ENCODE results near the gene PTPRM. TPM values are rescaled to one million over a fixed set of nuclear protein-coding genes. Genes with fewer than 3 reads are reported as not detected.
A peak's percentile ranks its signal among the peaks of the same experiment; 100 is the strongest.

PTPRM gene
- total RNA-seq, 1 donor from 2014 or later, result 32.3 TPM

DNA sequence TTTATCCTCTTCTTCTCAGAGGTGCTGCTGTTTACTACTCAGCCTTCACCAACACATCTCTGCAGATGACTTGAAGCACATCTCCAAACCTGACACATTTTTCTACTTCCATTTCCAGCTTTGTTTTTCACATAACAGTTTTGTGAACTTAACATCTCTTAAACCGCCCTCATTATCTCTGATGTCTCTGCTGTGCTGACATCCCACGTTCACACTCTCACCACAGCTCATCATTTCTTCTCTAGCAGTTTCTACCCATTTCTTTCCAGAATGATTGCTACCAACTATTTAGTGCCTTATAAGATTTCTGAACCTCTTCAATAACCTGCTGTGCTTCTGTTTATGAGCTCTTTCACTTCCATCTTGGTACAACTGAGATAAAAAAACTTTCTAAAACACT lies 238.0 kb downstream of the PTPRM start:
- DNase-seq (ENCODE audit: low read depth in 2 of 2), result no peak

DNA sequence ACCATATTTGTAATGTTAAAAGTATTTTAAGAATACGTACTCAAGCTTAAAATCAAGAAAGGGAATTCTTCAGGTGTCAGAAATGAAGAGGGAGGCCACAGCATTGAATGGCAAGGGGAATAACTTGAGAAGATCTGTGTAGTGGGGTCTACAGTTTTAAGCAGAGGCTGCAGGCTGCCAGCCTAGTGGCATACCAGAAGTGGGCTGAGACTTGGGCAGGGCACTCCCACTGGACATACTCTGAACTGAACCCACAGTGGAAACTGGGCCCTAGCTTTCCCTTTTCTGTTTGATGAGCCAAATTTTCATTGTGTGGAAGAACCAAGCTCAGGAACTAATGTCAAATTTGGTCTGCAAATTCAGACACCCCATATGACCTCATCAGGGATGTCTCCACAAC lies 238.8 kb downstream of the PTPRM start:
- no peak for DNase-seq (ENCODE audit: low read depth in 2 of 2)

DNA sequence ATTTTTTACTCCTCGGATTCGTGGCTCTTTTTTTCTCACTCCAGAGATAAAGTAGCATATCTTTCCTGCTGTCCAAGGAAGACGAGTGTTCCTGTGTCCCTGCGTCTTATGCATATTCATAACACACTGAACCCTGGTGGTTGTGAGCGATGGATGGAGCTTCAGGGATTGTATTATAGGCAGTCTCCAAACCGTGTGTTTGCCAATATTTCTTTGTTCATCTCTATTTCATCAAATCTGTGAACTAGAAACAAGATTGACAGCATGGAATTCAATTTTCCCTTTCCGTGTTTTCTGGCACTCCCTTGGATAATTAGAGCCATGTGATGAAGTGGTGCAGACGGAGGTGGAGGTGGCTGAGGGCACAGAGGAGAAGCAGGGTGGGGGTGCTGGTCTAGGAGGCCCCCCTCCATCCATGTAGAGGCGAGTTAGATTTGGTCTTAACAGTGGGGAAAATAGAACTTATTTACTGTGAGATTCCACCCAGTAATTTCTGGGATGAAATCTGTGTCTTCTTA lies 240.9 kb downstream of the PTPRM start:
- no peak for DNase-seq (ENCODE audit: low read depth in 2 of 2)

DNA sequence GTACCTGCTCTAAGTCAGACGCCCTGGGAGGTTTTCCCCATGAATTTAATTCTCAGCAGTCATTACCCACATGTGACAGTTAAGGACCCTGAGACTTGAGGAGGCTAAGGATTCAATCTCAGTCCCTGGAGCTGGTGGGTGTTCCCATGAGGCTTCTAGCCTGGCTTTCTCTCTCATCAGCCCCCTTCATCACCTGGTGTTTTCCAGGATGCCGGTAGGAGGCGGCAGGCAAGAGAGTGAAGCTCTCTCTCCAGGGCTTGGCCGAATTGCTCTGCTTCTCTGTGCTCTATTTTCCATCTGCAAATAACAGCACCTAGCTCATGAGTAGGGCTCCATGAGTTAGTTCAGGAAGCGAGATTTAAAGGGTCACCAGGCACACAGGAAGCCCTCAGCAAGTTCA lies 241.9 kb downstream of the PTPRM start:
- no peak for DNase-seq (ENCODE audit: low read depth in 2 of 2)

DNA sequence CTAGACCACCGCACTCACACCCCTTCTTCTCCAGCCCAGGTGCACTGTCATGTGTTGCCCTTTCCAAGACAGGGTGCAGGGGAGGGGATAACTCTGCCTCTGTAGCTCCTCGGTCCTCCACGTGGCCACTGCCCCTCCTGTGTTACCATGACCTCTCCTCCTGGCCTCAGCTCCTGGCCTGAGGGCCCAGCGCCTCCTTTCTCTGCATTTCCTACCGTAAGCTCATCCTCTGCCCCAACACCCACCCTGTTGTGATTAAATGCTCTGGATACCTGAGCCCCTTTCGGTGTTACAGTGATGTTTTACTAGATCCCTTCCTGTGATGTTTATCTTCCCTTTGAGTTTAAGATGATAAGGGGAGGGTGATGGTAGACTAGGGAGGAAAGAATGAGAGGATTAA lies 242.3 kb downstream of the PTPRM start:
- DNase-seq (ENCODE audit: low read depth in 2 of 2), result no peak

DNA sequence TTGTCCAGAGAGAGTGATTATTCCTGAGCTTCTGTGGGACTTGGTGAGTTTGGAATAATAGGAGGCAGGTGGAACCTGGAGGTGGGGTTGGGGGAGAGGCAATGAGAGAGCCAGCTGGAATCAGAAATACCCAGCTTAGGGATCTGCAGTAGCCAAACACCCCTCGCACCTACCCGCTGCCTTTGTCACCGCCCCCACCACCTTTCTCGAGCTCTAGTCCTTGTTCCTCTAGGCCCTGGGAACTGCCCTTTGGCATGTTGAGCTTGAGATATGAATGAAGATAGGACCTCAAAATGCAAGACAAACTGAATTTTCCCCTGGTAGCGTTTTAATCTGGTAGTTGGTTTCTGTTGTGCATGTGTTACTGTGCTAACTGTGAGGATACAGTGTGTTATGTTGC lies 242.9 kb downstream of the PTPRM start:
- DNase-seq (ENCODE audit: low read depth in 2 of 2), result no peak

DNA sequence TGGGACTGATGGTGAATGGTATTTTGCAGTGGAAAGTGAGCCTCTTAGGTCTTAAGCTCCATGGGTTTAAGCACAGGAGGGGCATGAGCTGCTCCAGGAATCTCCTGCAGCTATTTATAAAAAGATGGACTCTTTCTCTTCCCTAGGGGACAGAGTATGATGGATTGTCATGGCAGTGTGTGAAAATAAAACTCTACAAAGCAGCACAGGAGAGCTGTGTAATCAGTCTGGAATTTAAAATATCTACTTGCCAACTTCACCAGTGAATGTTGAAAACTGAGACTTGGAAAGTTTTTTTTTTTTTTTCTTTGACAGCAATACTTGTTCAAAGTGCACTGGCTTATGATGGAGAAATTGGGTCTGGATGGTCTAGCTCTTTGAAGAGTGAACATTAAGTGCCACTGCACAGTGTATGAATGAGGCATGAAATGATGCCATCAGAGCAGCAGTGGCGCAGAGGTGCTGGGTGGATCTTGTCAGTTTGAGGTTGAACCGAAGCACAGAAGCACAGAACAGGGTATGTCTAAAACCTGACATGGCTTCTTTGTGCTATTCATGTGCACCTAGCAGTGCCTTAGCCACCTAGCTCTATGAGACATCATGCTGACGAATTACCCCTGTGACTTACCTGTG lies 245.4 kb downstream of the PTPRM start:
- DNase-seq (ENCODE audit: low read depth in 2 of 2), result peak in 1 of 2 donors; percentile 15

DNA sequence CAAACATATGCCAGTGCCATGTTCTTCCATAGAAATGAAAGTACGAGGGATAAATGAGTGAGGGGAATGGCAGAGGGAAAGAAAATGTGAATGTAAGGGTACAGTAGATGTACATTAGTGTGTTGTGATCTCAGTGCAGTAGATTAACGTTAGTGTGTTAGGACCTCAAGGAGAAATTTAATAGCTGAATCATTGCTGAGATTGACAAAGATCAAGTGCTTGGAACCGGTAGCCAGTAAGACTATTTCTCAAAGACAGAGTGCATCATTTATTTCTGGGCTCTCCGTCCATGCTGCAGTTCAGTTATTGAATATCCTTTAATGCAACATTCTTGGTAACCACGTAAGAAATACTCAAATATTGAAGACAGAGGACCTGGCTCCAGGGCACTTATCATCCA lies 246.0 kb downstream of the PTPRM start:
- no peak for DNase-seq (ENCODE audit: low read depth in 2 of 2)

DNA sequence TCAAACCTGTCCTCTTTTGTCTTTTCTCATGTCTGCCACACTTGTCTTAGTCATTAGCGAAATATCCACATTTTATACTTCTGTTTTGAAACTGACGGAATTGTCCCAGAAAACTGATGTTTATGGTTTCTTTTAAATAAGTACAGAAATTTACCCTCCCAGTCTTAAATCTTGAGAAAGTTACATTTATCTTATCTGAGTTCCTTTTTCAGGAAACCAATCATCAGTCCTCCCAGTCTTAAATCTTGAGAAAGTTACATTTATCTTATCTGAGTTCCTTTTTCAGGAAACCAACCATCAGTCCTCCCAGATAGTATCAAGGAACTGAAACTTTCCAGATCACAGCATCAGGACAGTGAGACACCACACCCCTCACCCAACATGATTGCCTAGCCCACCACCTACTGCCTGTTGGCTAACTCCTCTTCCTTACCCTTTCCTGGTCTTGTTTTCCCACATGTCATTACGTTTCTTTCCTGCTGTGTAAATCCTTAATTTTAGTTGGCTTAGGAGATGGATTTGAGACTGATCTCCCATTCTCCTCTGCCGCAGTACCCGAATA lies 247.7 kb downstream of the PTPRM start:
- no peak for DNase-seq (ENCODE audit: low read depth in 2 of 2)

DNA sequence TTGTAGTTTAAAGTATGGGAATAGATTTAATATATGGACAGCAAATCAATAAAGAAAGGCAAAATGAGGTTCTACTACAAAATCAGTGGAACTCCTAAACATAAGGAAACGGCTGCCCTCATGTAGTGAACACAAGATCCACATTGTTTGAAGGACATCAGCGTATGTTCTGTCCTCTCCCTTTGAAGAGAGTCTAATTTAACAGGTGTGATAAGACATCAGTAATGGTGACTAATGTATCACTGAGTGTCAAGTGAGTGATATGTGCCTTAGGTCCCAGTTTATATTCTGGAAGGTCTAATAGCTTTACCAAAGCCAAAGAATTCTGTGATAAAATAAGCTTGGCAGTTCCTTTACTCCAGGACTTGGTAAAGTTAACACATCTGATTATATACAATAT lies 248.7 kb downstream of the PTPRM start:
- no peak for DNase-seq (ENCODE audit: low read depth in 2 of 2)

DNA sequence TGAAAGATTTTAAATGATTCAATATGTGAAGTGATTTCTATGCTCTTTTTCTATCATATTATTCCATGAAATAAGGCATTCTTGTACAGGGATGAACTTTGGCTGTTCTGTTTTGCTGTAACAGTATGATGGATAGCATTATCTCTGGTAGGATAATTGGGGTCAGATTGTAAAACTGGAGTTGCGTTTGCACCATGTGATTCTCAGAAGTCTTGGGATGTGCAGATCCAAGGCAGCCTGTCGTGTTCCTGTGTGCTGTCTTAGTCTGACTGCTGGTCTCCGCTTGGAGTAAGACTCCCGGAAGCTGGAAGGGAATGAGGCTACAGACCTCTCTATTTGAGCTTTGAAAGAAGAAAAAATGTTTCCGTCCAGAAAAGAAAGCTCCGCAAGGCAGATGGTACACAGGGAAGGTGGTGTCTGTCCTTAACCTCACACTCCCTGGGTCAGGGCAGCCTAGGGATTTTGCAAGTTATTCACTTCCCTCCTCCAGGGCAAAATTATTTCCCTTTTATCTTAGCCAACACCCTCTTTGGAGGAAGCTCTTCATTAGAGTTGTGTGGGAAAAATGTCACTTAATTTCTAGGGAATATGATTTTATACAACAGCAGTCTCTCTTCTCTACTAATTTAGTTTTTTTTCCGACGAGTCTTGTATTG lies 250.6 kb downstream of the PTPRM start:
- DNase-seq (ENCODE audit: low read depth in 2 of 2), result no peak

DNA sequence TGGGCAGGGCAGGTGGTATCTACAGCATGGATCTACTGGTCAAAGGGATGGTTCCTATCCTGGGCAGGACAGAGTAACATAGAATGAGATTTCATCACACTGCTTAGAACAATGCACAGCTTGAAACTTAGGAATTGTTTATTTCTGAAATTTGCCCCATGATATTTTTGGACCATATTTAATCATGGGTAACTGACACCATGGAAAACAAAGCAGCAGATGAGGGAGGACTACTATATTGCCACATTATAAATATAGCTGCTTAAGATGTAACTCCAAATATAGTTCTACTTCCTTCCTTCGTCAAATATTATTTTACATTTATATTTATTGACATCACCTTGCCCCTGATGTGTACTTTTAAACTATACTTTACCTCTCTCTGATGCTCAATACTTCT lies 254.7 kb downstream of the PTPRM start:
- DNase-seq (ENCODE audit: low read depth in 2 of 2), result no peak

DNA sequence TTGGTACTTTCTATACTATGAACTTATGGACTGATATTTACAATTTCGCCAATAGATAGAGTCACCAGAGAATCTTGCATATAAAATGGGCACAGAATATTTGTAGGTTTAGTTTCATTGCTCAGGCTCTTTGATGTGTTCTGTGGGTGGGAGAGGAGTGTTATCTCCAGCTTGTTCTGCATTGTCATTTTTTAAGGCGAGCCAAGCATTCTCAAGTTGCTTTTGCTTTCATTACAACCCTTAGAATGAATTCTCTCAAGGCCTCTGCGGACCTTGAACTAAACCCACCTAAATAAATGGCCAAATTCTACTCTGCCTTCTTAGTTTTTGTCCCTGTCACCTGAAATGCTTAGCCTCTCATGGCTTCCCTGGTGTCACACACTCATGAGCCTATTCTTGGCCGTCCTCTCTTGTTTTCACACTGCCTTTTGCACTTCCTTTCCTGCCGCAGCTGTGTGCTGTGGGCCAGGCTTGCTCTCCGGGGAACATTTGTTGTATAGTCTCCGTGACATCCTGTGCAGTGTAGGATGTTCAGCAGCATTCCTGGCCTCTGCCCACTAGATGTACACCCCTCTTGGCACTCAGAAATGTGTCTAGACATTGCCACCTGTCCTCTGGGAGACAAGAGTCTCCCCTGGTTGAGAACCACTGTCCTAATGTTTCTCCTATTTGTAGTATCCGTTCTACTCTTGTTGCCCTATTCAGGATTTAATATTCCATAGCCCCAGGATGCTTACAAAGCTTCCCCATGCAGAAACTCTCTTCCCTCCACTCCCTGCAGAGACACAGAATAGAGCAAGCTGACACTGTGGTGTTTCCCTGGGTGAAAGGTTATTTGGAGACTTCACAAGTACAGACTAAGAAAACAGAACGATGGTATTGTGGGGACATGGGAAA lies 255.6 kb downstream of the PTPRM start:
- DNase-seq (ENCODE audit: low read depth in 2 of 2), result peak; percentile 52 to 67

DNA sequence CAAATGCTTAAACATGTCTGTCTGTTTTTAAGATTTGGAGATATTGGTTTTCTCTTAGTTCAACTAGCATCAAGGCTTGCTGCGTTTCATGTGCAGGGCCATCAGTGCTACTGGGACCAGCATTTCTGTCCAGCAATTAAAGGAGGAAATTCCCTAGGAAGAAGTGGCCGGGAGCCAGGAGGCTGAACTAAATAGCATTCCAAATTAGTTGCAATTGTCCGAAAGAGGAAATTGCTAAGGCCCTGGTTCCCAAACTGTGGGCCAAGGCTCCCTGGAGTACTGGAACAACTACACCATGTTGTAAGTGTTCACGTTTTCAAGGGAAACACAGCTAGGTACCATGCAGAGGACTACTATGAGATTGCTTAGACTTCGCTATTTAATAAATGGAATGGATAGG lies 257.9 kb downstream of the PTPRM start:
- peak; percentile 56 to 64 for DNase-seq (ENCODE audit: low read depth in 2 of 2)

DNA sequence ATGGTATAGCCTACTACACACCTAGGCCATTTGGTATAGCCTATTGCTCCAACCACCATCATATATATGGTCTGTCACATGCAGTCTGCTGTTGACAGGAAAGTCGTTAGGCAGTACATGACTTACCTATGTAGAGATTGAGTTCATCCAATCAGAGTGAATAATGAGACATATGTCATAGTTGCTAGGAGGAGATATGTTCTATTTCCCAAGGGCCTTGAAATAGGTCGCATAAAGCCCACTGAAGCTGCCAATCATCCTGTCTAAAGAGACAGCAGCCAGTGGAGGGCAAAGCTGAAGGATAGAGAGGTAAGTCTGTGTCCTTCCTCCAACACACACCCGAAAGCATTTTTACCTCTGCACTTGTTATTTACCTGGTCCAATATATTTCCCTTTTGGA lies 263.4 kb downstream of the PTPRM start:
- DNase-seq (ENCODE audit: low read depth in 2 of 2), result peak in 1 of 2 donors; percentile 39

DNA sequence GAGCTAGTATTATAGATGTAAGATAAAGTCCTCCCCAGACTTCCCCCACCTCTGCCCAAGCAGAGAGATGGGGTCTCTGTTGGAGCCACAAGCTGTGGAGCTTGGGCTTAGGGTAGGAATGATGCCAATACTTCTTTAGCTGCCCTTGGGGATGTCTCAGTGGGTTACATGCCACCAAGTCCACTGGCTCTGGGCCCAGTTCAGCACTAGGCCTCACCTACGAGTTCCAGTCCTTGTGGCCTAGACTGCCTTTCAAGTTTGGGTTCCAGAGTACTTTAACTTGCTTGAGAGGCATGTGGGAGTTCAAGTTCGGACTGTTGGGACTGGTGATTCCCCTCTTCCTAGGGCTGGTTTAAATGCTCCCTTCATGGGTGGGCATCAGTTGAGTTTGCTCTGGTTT lies 272.4 kb downstream of the PTPRM start:
- no peak for DNase-seq (ENCODE audit: low read depth in 2 of 2)

DNA sequence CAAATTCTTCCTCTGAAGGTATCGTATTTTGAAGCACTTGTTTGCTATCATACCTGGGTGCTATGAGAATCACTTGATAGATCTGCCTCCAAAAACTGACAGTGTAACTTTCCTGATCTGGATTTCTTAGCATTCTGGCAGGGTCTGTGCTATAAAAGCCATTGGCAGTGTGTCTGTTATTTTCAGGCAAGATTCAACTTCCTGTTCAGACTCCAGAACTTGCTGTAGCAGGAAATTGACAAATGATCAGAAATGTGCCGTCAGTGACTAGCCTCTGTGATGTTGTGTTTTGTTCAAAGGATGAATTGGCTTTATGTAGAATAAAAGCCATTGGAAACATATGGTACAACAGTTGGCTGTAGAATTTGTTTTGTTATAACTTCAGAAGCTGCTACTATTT lies 273.3 kb downstream of the PTPRM start:
- peak; percentile 54 to 75 for DNase-seq (ENCODE audit: low read depth in 2 of 2)

DNA sequence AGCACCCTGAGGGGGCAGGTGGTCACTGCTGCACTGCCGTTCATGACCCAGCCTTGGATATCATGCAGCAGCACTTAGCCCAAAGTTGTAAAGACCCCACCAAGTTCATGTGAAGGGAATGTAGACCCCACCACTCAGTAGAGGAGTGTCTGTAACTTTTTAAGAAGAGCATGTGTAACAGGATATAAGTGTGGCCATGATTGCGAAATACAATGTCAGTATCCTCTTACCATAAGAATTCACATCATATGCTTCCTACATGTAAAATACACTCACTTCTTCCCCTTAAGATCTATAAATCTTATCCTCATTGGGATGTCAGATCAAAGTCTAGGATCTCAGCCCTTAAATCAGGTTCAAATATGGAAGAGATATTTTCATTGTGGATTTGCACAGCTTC lies 276.9 kb downstream of the PTPRM start:
- DNase-seq (ENCODE audit: low read depth in 2 of 2), result no peak

DNA sequence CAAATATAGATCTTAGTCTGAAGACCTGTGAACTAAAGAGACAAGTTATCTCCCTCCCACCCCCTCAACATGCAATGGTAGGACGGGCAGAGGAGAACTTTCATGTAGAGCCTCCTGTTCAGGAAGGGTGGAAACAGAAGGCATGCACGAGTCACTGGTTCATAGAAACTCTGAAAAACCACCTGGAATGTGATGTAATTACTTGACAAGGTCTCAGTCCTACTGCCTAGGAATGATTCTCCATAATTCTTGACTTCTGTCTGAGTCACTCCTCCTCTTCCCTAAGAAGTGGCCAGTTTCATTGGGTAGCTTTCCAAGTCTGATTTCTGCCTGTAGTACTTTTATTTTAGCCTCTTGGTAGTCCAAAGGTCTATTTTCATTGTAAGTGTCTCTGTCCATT lies 277.3 kb downstream of the PTPRM start:
- no peak for DNase-seq (ENCODE audit: low read depth in 2 of 2)

DNA sequence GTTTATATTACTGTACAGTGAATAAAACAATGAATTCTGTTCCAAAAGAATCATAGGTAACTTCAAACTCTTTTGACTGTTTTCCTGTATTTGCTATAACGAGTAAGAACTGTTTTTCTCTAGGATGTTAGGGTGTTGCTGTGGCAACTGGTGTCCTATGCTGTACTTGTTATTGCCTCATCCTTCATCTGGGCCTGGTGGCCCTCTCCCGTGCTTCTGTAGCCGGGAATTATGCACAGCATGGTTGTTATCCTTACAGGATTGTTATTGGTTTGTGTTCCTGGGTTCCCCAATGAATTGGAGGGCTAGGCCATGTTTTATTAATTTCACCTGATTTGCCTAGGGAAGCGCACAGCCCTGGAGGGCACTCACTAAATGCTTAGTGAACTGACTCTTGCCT lies 279.2 kb downstream of the PTPRM start:
- DNase-seq (ENCODE audit: low read depth in 2 of 2), result peak in 1 of 2 donors; percentile 29

DNA sequence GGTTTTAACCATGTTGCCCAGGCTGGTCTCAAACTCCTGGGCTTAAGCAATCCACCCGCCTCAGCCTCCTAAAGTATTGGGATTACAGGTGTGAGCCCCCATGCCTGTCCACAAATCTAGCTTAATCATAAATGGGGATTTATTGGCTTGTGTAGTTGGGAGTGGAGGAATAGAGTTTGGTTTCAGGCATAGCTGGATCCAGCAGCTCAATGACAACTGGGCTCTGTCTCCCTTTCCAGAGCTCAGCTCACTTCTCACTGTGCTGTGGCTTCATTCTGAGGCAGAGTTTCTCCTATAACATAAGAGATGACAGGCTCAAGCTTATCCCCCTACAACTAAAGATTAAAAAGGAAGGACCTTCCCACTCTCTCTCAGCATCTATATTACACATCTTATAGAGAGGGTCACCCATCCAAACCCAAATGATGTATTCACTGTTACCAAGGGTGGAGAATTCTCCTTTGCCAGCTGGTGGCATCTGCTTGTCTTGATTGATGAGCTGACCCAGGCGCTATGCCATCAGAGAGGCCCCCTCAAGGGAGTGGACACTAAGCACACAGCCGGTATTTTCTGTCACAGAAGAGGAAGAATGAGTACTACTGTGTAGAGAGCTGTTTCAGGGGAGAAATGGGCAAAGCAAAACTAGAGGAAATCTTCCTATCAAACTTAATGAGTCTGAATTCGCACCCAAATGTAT lies 280.4 kb downstream of the PTPRM start:
- DNase-seq (ENCODE audit: low read depth in 2 of 2), result no peak

DNA sequence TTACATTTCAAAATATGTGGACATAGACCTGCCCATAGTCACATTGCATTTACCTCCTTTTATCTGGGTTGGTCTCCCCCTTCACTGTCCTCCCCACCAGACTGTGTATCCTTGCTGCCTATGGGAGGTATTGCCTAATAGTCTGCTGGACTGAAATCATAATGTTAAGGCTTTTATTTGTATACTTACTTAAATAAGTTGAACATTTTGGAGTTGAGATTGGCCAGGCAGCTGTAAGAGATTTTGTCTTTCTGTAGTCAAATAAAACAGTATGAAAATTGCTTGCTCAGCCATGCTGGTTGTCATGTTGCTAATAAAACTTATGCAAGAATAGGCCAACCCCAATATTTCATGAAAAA lies 280.9 kb downstream of the PTPRM start:
- no peak for DNase-seq (ENCODE audit: low read depth in 2 of 2)

Data from dermis microvascular lymphatic vessel endothelial cell (primary cell).